Progenitor cell of endocrine pancreas (in vitro differentiated cells): ENCODE results near the gene NR2F1-AS1. TPM values are rescaled to one million over a fixed set of nuclear protein-coding genes. Genes with fewer than 3 reads are reported as not detected.
"Not testable (repeated sequence)": the region's sequence is repeated elsewhere in the genome, so short reads cannot be mapped to it uniquely, and the experiment has no call there.

Experiments
- DNase-seq: peaks from one replicate; pipeline ENCODE4 v3.0.0; 2021; ENCODE audit warnings: low spot score; ENCODE audit not compliant: unreplicated experiment
- H3K27ac Mint-ChIP-seq: 2 replicates; pipeline ENCODE4 v1.8.0; 2021; ENCODE audit warnings: mild to moderate bottlenecking, moderate library complexity, mixed read lengths
- H3K27me3 Mint-ChIP-seq: 2 replicates; pipeline ENCODE4 v1.8.0; 2021; ENCODE audit warnings: mixed read lengths
- H3K36me3 Mint-ChIP-seq: 2 replicates; pipeline ENCODE4 v1.8.0; 2022; ENCODE audit warnings: mixed read lengths; ENCODE audit not compliant: insufficient read depth
- H3K4me1 Mint-ChIP-seq: 2 replicates; pipeline ENCODE4 v1.8.0; 2021; ENCODE audit warnings: low read depth, mixed read lengths
- H3K4me3 Mint-ChIP-seq: 2 replicates; pipeline ENCODE4 v1.8.0; 2021; ENCODE audit warnings: low read depth, mild to moderate bottlenecking, moderate library complexity, mixed read lengths
- H3K9me3 Mint-ChIP-seq: 2 replicates; pipeline ENCODE4 v1.8.0; 2021; ENCODE audit warnings: low read depth, mixed read lengths
- total RNA-seq: library from RNA; stranded (reverse); gene quantifications from 2 replicates; pipeline ENCODE4 v1.2.1, GENCODE V29; 2021
- TF ChIP-seq, protein P1 (sequence below): fragments of 200-600 bp; sonication (generic); IDR thresholded peaks from one replicate; pipeline ENCODE4 v1.5.0; 2021; ENCODE audit warnings: antibody characterized with exemption, mild to moderate bottlenecking; ENCODE audit not compliant: unreplicated experiment

NR2F1-AS1 gene
- total RNA-seq, 1 donor from 2014 or later, result 6.3 TPM

DNA sequence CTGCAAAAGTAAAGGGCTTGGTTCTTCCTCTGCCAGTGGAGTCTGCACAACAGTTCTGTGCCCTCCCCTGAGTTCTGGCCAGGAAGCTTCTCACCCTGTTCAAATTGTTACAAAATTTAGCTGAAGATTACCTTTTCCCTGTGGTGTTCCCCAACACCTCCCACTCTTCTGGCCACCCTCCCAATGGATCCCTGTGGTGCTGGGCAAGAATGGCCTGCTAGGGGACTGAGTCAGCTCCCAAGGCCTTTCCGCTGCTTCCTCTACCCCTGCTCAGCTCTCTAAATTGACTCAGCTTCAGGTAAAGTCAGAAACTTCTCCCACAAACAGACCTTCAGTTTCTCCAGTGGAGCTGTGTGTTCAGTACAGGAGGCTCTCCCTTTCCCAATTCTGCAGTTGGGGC, 186.0 kb downstream of the NR2F1-AS1 start:
- DNase-seq, result no peak
- Mint-ChIP-seq H3K4me1 (peaks cover 2% of the 10 kb centered on the region), H3K27ac (no peak overlapping the region), H3K4me3 (no peak overlapping the region), H3K36me3 (no peaks in the 10 kb centered on the region), H3K27me3 (no peaks in the 10 kb centered on the region), H3K9me3 (peaks cover 15% of the 10 kb centered on the region)
- TF ChIP-seq, protein P1, sequence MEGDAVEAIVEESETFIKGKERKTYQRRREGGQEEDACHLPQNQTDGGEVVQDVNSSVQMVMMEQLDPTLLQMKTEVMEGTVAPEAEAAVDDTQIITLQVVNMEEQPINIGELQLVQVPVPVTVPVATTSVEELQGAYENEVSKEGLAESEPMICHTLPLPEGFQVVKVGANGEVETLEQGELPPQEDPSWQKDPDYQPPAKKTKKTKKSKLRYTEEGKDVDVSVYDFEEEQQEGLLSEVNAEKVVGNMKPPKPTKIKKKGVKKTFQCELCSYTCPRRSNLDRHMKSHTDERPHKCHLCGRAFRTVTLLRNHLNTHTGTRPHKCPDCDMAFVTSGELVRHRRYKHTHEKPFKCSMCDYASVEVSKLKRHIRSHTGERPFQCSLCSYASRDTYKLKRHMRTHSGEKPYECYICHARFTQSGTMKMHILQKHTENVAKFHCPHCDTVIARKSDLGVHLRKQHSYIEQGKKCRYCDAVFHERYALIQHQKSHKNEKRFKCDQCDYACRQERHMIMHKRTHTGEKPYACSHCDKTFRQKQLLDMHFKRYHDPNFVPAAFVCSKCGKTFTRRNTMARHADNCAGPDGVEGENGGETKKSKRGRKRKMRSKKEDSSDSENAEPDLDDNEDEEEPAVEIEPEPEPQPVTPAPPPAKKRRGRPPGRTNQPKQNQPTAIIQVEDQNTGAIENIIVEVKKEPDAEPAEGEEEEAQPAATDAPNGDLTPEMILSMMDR, result no peak

DNA sequence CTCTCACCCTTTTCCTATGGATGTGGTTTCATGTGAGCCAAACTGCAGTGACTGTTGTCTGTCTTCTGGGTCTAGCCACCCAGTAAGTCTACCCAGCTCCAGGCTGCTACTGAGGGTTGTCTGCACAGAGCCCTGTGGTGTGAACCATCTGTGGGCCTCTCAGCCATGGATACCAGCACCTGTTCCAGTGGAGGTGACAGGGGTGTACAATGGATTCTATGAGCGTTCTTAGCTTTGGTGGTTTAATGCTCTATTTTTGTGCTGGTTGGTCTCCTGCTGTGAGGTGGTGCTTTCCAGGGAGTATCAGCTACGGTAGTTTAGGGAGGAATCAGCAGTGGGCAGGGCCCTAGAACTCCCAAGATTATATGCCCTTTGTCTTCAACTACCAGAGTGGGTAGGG, 186.7 kb downstream of the NR2F1-AS1 start:
- TF ChIP-seq, protein P1, result no peak
- Mint-ChIP-seq H3K4me3 (no peak overlapping the region), H3K4me1 (no peaks in the 10 kb centered on the region), H3K9me3 (peaks cover 17% of the 10 kb centered on the region), H3K27me3 (no peaks in the 10 kb centered on the region), H3K36me3 (no peaks in the 10 kb centered on the region), H3K27ac (no peak overlapping the region)
- DNase-seq, result no peak

DNA sequence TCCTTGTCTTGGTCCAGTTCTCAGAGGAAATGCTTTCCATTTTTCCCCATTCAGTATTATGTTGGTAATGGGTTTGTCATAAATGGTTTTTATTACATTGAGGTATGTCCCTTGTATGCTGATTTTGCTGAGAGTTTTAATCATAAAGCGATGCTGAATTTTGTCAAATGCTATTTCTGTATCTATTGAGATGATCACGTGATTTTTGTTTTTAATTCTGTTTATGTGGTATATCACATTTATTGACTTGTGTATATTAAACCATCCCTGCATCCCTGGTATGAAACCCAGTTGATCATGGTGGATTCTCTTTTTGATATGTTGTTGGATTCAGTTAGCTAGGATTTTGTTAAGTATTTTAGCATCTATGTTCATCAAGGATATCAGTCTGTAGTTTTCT, 189.8 kb downstream of the NR2F1-AS1 start:
- not testable (repeated sequence) for H3K4me1 Mint-ChIP-seq, H3K27ac Mint-ChIP-seq, H3K4me3 Mint-ChIP-seq, H3K36me3 Mint-ChIP-seq, DNase-seq, H3K27me3 Mint-ChIP-seq
- H3K9me3 Mint-ChIP-seq, result peaks cover 21% of the 10 kb centered on the region

DNA sequence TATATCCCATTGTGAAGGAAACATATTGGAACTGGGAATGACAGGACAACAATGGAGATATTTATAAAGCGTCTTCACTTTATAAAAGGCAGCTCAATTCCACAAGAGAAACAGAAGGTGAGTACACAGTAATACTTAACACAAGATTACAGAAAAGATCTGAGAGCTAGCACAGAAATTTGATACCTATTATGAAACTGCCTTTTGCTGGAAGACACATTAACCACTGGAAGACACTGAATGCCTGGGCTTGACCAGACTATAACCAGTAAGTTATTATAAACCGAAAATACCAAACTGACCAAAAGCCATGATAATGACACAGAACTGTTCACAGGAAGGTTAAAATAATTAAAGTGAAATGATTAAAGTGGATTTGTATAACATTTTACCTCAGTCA, 195.4 kb downstream of the NR2F1-AS1 start:
- TF ChIP-seq, protein P1, result no peak
- no peak overlapping the region for H3K27ac Mint-ChIP-seq
- H3K36me3 Mint-ChIP-seq, result no peaks in the 10 kb centered on the region
- H3K4me1 Mint-ChIP-seq, result peaks cover 2% of the 10 kb centered on the region
- H3K27me3 Mint-ChIP-seq, result no peaks in the 10 kb centered on the region
- DNase-seq, result no peak
- no peak overlapping the region for H3K4me3 Mint-ChIP-seq
- H3K9me3 Mint-ChIP-seq, result peaks cover 10% of the 10 kb centered on the region

DNA sequence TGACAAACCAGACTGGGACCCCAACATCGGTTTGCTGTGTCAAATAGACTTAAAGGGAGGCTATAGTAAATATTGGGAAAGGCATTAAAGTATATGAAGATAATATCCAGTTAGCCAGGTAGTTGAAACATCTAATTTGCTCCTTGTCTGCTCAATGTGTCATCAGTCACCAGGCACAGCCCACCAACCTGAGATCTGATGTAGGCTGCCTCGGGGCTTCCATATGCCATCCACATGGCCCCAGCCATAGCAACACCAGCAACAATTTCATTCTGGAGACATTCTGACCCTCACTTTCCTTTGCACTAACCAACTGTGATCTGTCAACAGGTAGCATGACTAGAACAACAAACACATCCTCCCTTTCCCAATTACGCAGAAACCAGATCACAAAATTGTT, 196.0 kb downstream of the NR2F1-AS1 start:
- Mint-ChIP-seq H3K27me3 (no peaks in the 10 kb centered on the region), H3K4me1 (peaks cover 2% of the 10 kb centered on the region)

DNA sequence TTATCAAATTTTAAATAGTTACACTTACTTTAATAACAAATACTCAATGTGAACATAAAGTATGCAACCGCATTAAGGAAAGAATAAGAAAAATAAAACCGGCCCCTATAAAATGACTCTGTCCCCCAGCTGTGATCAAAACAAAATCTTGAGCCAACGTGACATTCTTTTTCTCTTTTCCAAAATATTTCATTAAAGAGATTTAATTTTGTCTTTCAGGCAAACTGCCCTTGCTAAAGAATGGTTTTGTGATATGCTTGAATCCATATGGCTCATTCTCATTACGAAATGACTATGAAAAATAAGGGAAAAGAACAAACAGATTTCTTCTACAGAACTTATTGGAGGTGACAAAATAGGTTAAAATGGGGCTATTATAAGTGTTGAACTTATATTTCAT, 197.0 kb downstream of the NR2F1-AS1 start:
- Mint-ChIP-seq H3K4me3 (no peak overlapping the region), H3K27me3 (no peaks in the 10 kb centered on the region), H3K4me1 (peaks cover 2% of the 10 kb centered on the region), H3K36me3 (no peaks in the 10 kb centered on the region), H3K27ac (no peak overlapping the region), H3K9me3 (peaks cover 1% of the 10 kb centered on the region)
- no peak for DNase-seq
- TF ChIP-seq, protein P1, result no peak

More for the DNA sequence above, 196.0 kb downstream of the NR2F1-AS1 start:
- no peak for DNase-seq
- Mint-ChIP-seq H3K36me3 (no peaks in the 10 kb centered on the region), H3K4me3 (no peak overlapping the region), H3K27ac (no peak overlapping the region), H3K9me3 (peaks cover 5% of the 10 kb centered on the region)
- TF ChIP-seq, protein P1, result no peak
